HepG2 (cell line): ENCODE data around the gene JAG1. TPM values are rescaled to one million over a fixed set of nuclear protein-coding genes. Genes with fewer than 3 reads are reported as not detected.

Experiments
- ADNP ChIP-seq: sonication (generic); formaldehyde crosslinking; IDR thresholded peaks from 2 replicates; pipeline ENCODE4 v1.4.0; 2020; ENCODE audit warnings: missing genetic modification reagents
- ARID2 ChIP-seq: sonication (generic); formaldehyde crosslinking; IDR thresholded peaks from 2 replicates; pipeline ENCODE4 v1.8.1; 2022; ENCODE audit warnings: mild to moderate bottlenecking, missing genetic modification reagents, borderline replicate concordance
- MYC ChIP-seq: sonication (generic); formaldehyde crosslinking; IDR thresholded peaks from 2 replicates; pipeline ENCODE4 v1.9.0; 2021; ENCODE audit warnings: missing genetic modification reagents, borderline replicate concordance
- SALL1 ChIP-seq: sonication (generic); formaldehyde crosslinking; IDR thresholded peaks from 2 replicates; pipeline ENCODE4 v1.8.0; 2022; ENCODE audit warnings: mild to moderate bottlenecking, missing genetic modification reagents
- SMC3 ChIP-seq: IDR thresholded peaks from 2 replicates; pipeline ENCODE4 v1.6.1; 2011; ENCODE audit warnings: low read length, improper control_type of control experiment
- SNRNP70 ChIP-seq: fragments of 200-400 bp; formaldehyde crosslinking; IDR thresholded peaks from 2 replicates; pipeline ENCODE4 v1.6.1; 2017; ENCODE audit warnings: mild to moderate bottlenecking, low read depth, low read length, moderate library complexity
- WIZ ChIP-seq: sonication (generic); formaldehyde crosslinking; IDR thresholded peaks from 2 replicates; pipeline ENCODE4 v1.5.1; 2020; ENCODE audit warnings: mild to moderate bottlenecking, missing genetic modification reagents
- YEATS4 ChIP-seq: sonication (generic); formaldehyde crosslinking; IDR thresholded peaks from 2 replicates; pipeline ENCODE4 v1.4.0; 2020; ENCODE audit warnings: missing genetic modification reagents, borderline replicate concordance
- ZBTB1 ChIP-seq: sonication (generic); formaldehyde crosslinking; IDR thresholded peaks from 2 replicates; pipeline ENCODE4 v1.4.0; 2020; ENCODE audit warnings: missing genetic modification reagents, borderline replicate concordance
- ZMYM2 ChIP-seq: sonication (generic); formaldehyde crosslinking; IDR thresholded peaks from 2 replicates; pipeline ENCODE4 v1.8.0; 2022; ENCODE audit warnings: mild to moderate bottlenecking, missing genetic modification reagents
- ZNF3 ChIP-seq: IDR thresholded peaks from 2 replicates; pipeline ENCODE4 v1.7.0; 2017; ENCODE audit warnings: inconsistent platforms
- ZNF546 ChIP-seq: sonication (generic); formaldehyde crosslinking; conservative IDR thresholded peaks from 2 replicates; pipeline ENCODE4 v1.8.1; 2023; ENCODE audit warnings: mild to moderate bottlenecking, missing genetic modification reagents
- ZNF572 ChIP-seq: sonication (generic); formaldehyde crosslinking; IDR thresholded peaks from 2 replicates; pipeline ENCODE4 v1.5.1; 2020; ENCODE audit warnings: mild to moderate bottlenecking, missing genetic modification reagents
- ZNF781 ChIP-seq: sonication (generic); formaldehyde crosslinking; IDR thresholded peaks from 2 replicates; pipeline ENCODE4 v1.5.1; 2020; ENCODE audit warnings: borderline replicate concordance, mild to moderate bottlenecking, missing genetic modification reagents; ENCODE audit errors: not compliant biosample characterization
- ZNF788 ChIP-seq: sonication (generic); formaldehyde crosslinking; IDR thresholded peaks from 2 replicates; pipeline ENCODE4 v1.5.0; 2020; ENCODE audit warnings: mild to moderate bottlenecking, missing genetic modification reagents, borderline replicate concordance
- ZNF839 ChIP-seq: sonication (generic); formaldehyde crosslinking; IDR thresholded peaks from 2 replicates; pipeline ENCODE4 v1.4.0; 2020; ENCODE audit warnings: missing genetic modification reagents, mild to moderate bottlenecking, borderline replicate concordance
- polyA plus RNA-seq, 8 experiments: library from polyadenylated mRNA; depleted of rRNA in 3 of 8; stranded (reverse) in 7 of 8; unstranded in 1 of 8; fragments of >200 nt; fragmentation: Illumina TruSeq in 4 of 8; extraction: Trizol in 4 of 8; gene quantifications; 2 replicates each; pipeline versions ENCODE4 v1.2.1 to v1.2.3, GENCODE V29; 2011 to 2016; ENCODE audit warnings: low read depth in 4 of 8, missing spikeins in 1 of 8, mixed read lengths in 1 of 8; ENCODE audit not compliant: insufficient read depth in 1 of 8
- total RNA-seq, 5 experiments: library from RNA; depleted of rRNA; stranded (reverse); fragments of >200 nt; fragmentation: Illumina TruSeq; extraction: Trizol; gene quantifications; 2 replicates each; pipeline ENCODE4 v1.2.3, GENCODE V29; 2016; ENCODE audit warnings: low read depth in 1 of 5
- TF ChIP-seq, protein P1 (sequence below): sonication (generic); formaldehyde crosslinking; IDR thresholded peaks from 2 replicates; pipeline ENCODE4 v1.4.0; 2020; ENCODE audit warnings: missing genetic modification reagents, borderline replicate concordance
- TF ChIP-seq, protein P2 (sequence below): sonication (generic); formaldehyde crosslinking; conservative IDR thresholded peaks from 2 replicates; pipeline ENCODE4 v1.5.0; 2020; ENCODE audit warnings: missing genetic modification reagents
- TF ChIP-seq, protein P3 (sequence below): sonication (generic); formaldehyde crosslinking; IDR thresholded peaks from 2 replicates; pipeline ENCODE4 v1.4.0; 2020; ENCODE audit warnings: missing genetic modification reagents
- TF ChIP-seq, protein P4 (sequence below): sonication (generic); formaldehyde crosslinking; IDR thresholded peaks from 2 replicates; pipeline ENCODE4 v1.5.0; 2020; ENCODE audit warnings: missing genetic modification reagents, mild to moderate bottlenecking, borderline replicate concordance
- TF ChIP-seq, protein P5 (sequence below): IDR thresholded peaks from 2 replicates; pipeline ENCODE4 v1.6.1; 2016

JAG1 gene
- total and polyA plus RNA-seq, 2 of the 13 experiments (the other 11 are each of a cell fraction or from before 2014, with no cell fraction given), result 47.1 to 56.3 TPM

DNA sequence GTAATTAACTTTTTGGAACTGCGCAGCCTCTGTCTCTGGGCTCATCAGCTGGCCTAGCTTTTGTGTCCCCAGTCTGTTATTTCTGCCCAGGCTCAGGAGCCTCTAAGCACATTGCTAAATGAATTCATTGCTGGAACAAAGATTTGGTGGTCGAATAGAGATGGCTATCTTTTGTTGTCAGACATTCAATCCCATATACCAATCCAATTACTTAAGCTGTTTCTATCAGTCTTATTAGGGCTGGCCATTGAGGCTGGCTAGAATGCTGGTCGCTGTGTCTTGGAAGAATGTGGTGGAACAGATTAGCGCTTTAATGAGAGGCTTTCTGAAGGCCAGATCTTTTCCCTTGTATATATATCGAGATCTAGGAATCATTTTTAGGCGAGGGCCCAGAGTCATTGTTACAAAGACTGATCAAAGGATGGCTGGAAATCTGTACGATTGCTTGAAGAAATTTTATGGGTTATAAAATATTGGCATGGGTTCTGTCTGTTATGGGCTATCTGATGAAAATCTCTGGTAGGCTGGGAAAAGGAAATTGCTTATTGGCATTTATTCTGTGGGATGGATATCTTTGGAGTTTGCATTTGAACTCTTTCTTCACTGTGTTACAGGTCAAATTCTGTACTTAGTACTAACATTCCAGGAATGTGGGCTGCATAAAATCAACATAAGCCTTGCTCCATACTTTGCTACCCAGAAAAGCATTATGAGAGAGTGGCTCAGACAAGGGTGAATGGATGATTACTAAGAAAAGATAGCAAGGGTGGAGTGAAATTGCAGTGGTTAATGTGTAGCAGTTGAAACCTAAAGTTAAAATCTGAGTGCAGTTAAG lies 34.8 kb upstream of the JAG1 start (continued):
- TF ChIP-seq ZNF3 (CRISPR knock-in tag) (no peak; the same call in 1 of the 2 replicates), SALL1 (CRISPR knock-in tag) (peak; percentile 84; the same call in 1 of the 2 replicates), ADNP (CRISPR knock-in tag) (no peak), YEATS4 (CRISPR knock-in tag) (no peak; the same call in 1 of the 2 replicates), ZMYM2 (peak; percentile 77; the same call in 1 of the 2 replicates), ZNF839 (CRISPR knock-in tag) (no peak), ZNF788 (CRISPR knock-in tag) (no peak), ZNF781 (peak; percentile 56), ZBTB1 (CRISPR knock-in tag) (no peak), SMC3 (peak; percentile 32; the same call in 1 of the 2 replicates), SNRNP70 (no peak), ZNF572 (CRISPR knock-in tag) (no peak), ZNF546 (CRISPR knock-in tag) (no peak), MYC (CRISPR knock-in tag) (no peak), WIZ (CRISPR knock-in tag) (no peak), ARID2 (CRISPR knock-in tag) (no peak)
- TF ChIP-seq, protein P1, sequence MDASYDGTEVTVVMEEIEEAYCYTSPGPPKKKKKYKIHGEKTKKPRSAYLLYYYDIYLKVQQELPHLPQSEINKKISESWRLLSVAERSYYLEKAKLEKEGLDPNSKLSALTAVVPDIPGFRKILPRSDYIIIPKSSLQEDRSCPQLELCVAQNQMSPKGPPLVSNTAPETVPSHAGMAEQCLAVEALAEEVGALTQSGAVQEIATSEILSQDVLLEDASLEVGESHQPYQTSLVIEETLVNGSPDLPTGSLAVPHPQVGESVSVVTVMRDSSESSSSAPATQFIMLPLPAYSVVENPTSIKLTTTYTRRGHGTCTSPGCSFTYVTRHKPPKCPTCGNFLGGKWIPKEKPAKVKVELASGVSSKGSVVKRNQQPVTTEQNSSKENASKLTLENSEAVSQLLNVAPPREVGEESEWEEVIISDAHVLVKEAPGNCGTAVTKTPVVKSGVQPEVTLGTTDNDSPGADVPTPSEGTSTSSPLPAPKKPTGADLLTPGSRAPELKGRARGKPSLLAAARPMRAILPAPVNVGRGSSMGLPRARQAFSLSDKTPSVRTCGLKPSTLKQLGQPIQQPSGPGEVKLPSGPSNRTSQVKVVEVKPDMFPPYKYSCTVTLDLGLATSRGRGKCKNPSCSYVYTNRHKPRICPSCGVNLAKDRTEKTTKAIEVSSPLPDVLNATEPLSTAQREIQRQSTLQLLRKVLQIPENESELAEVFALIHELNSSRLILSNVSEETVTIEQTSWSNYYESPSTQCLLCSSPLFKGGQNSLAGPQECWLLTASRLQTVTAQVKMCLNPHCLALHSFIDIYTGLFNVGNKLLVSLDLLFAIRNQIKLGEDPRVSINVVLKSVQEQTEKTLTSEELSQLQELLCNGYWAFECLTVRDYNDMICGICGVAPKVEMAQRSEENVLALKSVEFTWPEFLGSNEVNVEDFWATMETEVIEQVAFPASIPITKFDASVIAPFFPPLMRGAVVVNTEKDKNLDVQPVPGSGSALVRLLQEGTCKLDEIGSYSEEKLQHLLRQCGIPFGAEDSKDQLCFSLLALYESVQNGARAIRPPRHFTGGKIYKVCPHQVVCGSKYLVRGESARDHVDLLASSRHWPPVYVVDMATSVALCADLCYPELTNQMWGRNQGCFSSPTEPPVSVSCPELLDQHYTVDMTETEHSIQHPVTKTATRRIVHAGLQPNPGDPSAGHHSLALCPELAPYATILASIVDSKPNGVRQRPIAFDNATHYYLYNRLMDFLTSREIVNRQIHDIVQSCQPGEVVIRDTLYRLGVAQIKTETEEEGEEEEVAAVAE, result peak; percentile 52
- TF ChIP-seq, protein P2, sequence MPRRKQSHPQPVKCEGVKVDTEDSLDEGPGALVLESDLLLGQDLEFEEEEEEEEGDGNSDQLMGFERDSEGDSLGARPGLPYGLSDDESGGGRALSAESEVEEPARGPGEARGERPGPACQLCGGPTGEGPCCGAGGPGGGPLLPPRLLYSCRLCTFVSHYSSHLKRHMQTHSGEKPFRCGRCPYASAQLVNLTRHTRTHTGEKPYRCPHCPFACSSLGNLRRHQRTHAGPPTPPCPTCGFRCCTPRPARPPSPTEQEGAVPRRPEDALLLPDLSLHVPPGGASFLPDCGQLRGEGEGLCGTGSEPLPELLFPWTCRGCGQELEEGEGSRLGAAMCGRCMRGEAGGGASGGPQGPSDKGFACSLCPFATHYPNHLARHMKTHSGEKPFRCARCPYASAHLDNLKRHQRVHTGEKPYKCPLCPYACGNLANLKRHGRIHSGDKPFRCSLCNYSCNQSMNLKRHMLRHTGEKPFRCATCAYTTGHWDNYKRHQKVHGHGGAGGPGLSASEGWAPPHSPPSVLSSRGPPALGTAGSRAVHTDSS (CRISPR knock-in tag), result no peak
- TF ChIP-seq, protein P3, sequence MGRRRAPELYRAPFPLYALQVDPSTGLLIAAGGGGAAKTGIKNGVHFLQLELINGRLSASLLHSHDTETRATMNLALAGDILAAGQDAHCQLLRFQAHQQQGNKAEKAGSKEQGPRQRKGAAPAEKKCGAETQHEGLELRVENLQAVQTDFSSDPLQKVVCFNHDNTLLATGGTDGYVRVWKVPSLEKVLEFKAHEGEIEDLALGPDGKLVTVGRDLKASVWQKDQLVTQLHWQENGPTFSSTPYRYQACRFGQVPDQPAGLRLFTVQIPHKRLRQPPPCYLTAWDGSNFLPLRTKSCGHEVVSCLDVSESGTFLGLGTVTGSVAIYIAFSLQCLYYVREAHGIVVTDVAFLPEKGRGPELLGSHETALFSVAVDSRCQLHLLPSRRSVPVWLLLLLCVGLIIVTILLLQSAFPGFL, result no peak
- TF ChIP-seq, protein P4, sequence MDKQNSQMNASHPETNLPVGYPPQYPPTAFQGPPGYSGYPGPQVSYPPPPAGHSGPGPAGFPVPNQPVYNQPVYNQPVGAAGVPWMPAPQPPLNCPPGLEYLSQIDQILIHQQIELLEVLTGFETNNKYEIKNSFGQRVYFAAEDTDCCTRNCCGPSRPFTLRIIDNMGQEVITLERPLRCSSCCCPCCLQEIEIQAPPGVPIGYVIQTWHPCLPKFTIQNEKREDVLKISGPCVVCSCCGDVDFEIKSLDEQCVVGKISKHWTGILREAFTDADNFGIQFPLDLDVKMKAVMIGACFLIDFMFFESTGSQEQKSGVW (CRISPR knock-in tag), result no peak
- TF ChIP-seq, protein P5, sequence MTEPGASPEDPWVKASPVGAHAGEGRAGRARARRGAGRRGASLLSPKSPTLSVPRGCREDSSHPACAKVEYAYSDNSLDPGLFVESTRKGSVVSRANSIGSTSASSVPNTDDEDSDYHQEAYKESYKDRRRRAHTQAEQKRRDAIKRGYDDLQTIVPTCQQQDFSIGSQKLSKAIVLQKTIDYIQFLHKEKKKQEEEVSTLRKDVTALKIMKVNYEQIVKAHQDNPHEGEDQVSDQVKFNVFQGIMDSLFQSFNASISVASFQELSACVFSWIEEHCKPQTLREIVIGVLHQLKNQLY (CRISPR knock-in tag), result peak; percentile 78; the same call in 1 of the 2 replicates
